Glomerular visceral epithelial cell (primary cell): ENCODE results near the gene PLSCR3.
A peak's percentile ranks its signal among the peaks of the same experiment; 100 is the strongest.

ENCODE experiments used
- DNase-seq: peaks from one replicate; pipeline ENCODE4 v3.0.0-alpha.2; 2016; ENCODE audit errors: extremely low spot score

The PLSCR3 gene

DNA sequence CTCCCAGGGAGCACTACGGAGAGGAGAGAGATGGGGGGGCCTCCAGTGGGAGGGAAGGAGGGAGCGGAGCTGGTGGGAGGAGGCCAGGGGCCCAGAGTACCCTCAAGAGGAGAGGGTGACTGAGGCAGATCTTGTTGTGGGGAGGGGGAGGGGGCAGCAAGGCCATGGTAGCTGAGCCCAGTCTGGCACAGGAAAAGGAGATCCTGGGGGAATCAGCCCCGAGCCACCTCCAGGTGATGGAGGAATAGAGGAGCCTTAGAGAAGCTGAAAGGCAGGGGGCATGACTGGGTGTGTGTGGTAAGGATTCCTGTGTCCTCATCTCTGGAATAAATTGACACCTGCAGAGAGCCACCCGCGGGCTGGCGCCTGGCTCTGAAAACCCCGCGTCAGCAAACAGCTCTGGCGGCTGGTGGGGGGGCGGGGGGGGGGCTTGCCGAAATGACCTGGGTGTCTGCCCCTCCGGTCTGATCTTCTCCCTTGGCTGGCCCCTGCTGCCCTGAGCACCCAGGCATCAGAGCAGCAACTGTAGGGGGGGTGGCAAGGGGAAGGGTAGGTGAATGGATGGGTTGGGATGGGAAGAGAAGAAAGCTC is 12.0 kb upstream of the PLSCR3 start:
- DNase-seq: no peak

- DNase-seq: no peak
Observed at GRCh38 chr17:7405350-7406234, 11.3 kb upstream of the PLSCR3 start.

DNA sequence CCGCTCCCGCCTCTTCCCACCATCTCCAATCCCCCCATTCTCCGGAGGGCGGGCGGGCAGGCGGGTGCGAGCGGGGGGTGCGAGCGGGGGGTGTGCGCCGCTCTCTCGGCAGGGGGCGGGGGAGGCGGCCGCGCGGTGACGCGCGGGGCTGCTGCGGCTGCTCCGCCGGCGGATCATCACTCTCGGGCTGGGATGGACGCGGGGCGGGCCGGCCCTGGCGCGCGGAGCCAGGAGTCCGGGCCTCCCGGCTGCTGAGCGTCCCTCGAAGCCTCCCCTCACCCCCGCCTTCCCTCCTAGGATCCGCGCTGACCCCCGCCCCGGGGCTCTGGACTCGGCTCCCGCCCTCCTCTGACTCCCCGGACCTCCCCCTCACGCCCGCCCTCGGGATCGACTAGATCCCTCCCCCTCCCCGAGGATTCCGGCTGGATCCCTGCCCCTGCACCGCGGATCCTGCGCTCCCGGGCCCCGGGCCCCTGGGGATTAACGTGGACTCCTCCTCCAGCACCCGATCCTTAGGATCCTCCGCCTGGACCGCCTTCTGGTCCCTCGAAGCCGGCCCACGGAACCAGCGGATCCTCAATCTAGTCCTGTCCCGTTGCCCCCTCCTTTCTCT is 10.5 kb upstream of the PLSCR3 start:
- no peak for DNase-seq

DNA sequence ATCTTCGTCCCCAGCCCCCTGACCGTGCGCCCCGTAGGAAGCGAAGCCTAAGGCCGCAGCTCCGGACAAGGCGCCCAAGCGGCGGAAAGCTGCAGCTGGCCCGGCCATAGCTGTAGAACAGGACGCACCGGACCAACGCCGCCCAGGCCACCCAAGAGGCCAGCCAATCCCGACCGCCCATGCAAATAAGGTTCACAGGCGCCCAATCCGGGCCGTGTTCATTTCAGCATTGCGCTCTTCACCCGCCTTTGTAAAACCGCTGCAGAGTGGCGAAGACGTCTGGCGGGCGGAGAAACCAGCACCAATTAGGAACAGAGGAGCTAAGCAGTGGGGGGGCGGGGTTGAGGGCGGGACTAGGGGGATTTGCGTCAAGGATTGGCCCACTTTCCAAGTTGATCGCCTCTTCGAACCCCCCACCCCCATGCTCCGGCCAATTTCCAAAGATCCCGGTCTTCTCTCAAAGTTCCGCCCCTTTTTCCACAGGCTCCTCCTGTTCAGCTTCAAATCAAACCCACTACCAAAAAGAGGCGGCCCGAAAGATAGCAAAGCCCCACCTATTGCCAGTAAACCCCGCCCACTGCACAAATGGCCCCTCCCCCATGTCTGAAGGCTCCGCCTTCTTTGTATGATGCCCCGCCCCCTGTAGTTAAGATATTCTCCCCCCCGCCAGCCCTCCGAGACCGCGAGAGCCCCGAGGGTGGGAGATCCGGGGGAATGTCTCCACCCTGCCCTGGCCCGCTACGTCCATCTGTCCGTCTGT is 9.8 kb upstream of the PLSCR3 start, which contains the start of gene TMEM256:
Gene TMEM256 (minus strand): TSS at position 121 of the 760 bp plus-strand sequence. CDS start 13 bp downstream, at position 108.
- DNase-seq: peak; percentile 100

DNA sequence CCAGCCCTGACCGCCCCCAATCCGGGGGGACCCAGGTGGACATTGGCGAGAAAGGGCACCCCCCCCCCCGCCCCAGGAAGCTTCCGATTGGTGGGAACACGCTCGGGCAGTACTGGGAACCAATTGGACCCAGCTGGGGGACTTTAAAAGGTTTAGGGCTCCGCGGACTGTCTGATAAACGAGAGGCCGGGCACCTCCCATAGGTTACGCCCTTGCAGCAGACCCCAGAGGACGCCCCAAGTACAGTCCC is 9.3 kb upstream of the PLSCR3 start:
- DNase-seq: peak; percentile 77

DNA sequence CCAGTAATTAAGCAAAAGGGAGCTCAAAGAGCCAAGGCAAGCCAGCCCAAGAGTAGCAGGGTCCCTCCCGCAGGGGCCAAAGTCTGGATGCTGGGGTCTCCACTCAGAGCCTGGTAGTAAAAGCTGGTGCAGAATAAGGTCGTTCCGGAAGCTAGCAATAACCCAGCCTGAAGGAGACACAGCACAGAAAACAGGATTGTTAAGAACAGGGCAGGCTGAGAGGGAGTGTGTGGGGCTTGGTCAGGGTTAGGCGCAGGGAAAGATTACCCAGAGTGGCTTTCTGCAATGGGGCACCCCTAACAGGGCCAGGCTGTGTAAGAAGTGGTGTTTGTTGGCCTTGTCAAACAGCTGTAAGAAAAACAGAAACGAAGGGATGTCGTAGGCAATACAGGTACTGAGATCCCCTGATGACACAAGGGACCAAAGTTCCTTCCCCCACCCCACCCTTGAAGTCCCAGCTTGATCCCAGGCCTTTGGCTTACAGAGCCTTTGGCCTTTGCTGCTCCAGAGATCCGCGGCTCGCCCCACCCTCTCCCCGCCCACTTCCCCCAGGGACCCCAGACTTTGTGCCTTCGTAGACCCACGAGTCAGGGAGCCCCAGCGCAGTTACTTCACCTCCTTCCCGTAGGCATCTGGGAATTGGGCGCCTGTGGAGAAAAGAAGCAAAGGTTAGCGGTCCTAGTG is 8.9 kb upstream of the PLSCR3 start:
- no peak for DNase-seq

DNA sequence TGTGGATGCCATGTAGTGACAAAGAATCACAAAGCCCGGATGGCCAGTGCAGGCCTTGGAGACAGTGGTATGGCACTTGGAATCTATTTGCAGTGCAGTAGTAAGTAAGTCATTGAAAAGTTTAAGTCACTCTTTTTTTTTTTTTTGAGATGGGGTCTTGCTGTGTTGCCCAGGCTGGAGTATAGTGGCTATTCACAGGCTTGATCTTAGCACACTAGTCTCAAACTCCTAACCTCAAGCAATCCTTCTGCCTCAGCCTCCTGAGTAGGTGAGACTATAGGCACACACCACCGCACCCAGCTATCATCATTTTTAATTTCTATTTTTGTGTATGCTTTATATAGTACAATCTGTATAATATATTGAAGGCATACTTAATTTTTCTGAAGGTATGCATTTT is 4.3 kb upstream of the PLSCR3 start:
- DNase-seq: no peak

- no peak for DNase-seq
Observed at GRCh38 chr17:7396147-7396546, 1.8 kb upstream of the PLSCR3 start.

DNA sequence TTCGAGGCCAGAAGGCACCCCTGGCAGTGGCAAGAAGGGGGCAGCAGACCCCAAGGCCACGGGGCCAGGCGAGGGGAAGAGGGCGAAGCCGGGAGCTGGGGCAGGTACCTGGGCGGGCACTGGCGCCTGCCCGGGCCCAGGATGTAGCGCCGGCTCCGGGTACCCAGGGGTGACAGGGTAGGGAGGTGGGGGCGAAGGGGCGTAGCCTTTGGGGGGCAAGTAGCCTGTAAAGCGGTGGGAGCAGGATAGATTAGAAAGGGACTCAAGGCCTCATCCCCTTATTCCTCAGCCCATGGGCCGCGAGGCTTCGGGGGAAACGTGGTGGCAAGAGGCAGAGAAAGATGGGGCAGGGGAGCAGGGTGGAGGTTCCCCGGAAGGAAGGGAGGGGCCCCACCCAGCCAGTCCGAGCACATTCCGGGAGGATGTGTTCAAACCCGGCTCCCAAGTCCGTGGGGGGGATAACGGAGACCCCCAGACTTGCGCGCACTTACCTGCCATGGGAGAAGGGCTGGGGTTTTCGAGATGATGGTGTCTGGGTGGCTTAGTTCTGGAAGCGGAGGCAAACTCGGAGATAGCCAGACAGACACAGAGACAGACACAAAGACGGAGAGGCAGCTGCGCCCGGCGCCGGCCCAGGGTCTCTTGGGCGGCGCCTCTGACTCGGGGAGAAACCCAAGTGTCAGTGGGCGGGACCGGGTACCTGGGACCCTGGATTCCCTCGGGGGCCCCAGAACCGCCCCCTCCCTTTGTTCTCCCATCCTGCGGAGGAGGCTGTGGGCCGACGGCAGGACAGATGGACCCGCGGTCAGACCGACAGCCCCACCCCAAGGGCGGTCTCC is 493 bp downstream of the PLSCR3 start:
- peak; percentile 53 for DNase-seq

- no peak for DNase-seq
Observed at GRCh38 chr17:7392696-7393612, 1.4 kb downstream of the PLSCR3 start.

DNA sequence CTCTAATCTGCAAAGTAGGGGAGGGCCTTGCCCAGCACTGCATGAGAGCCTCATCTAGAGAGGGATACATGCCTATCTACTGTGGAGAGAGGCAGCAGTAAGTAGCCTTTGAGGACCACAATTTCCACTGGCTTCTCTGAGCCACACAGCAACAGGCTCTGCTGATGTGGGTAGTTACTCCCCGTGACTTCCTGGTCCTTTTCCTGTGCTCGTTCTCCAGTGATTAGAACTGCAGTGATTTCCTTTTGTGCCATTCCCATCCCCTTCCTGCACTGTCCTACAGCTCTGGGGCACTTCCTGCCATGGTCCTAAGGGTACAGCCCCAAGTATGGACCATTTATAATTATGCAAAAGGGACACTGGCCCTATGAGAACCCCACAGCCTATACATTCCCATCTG is 3.0 kb downstream of the PLSCR3 start:
- no peak for DNase-seq

DNA sequence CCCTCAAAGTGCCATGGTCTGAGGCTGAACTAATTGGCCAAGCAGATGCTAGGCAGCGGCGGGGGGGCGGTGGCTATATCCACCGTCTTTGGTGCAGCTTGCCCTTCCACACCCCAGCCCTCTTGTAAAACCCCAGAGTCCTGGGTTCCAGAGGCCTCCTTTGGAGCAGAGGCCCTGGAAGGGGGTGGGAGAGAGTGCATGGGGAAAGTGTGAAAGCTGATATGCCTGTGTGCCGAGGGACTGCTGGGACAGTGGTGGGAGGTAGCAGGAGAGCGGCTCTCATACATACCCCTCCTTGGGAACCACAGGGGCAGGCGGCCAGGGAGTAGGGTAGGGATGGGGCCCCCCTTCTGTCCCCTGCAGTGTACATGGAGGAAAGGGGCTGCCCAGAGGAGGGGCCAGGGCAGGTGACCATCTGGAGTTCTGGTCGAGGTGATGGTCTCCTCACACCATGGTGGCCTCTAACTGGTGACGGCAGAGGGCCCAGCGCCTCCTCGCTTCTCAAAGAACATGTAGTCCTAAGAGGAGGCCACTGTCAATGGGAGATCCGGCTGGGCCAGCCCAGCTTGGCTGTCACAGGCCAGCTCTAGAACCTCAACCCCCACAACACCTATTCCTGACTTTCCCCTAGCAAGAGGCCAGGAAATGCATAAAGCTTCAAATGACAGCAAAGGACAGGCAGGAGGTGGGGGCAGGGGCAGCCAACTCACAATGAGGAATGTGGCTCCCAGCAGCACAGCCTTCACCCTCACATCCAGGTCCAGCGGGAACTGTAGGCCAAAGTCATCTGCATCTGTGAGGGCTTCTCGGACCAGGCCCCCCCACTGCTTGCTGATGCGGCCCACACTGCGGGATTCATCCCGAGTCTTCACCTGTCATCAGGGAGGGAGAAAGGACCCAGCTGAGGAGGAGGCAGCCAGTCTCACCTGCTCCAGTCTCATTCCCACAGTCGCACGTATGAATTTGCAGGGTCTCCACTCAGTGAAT is 4.1 kb downstream of the PLSCR3 start:
- DNase-seq: no peak

DNA sequence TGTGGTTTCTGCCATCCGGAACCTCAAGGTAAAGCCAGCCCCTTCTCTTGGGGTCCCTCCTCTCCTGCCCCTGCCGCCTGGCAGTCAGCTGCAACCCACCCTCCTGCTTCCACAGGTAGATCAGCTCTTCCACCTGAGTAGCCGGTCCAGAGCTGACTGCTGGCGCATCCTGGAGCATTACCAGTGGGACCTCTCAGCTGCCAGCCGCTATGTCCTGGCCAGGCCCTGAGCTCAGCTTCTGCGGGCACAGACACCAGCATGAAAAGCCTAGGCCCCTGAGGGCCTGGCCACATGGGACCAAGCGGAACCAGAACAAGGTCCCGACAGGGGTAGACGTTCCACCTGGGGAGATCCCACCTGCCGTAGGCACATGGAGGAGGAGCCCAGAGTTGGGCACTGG is 5.5 kb downstream of the PLSCR3 start:
- DNase-seq: no peak

DNA sequence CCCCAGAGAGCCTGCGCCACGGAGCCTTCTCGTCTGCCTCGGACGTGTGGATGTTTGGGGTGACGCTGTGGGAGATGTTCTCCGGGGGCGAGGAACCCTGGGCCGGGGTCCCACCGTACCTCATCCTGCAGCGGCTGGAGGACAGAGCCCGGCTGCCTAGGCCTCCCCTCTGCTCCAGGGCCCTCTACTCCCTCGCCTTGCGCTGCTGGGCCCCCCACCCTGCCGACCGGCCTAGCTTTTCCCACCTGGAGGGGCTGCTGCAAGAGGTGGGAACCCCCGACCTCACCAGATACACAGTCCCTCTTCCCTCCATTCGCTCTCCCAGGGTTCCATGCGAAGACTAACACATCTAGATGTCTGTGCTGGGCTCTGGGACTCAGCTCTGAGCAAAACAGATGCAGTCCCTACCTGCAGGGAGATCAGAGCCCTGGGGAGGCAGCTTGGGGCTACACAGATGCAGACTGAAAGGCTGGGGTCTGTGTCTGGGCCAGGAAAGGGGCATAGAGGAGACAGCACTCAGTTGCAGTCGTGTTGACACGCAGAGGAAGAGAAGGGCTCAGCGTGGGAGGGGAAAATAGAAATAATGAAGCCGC is 9.7 kb downstream of the PLSCR3 start:
- no peak for DNase-seq

DNA sequence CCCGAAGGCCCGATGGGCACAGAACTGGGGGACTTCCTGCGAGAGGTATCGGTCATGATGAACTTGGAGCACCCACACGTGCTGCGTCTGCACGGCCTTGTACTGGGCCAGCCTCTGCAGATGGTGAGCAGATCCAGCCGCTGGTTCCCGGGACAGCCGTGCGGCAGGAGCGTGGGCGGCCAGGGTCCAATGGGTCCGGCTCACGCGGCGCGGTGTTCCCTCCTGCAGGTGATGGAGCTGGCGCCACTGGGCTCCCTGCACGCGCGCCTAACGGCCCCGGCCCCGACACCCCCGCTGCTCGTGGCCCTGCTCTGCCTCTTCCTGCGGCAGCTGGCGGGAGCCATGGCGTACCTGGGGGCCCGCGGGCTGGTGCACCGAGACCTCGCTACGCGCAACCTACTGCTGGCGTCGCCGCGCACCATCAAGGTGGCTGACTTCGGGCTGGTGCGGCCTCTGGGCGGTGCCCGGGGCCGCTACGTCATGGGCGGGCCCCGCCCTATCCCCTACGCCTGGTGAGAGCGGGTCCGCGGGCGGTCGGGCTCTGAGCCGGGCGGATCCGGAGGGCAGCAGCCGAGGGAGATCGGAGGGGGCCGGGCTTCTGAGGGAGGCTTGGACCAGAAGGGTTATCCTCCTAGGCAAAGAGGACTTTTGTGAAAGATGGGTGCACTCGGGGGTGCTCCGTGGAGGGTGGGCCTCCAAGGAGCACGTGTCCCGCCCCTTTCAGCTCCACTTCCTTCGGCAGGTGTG is 10.4 kb downstream of the PLSCR3 start:
- no peak for DNase-seq

DNA sequence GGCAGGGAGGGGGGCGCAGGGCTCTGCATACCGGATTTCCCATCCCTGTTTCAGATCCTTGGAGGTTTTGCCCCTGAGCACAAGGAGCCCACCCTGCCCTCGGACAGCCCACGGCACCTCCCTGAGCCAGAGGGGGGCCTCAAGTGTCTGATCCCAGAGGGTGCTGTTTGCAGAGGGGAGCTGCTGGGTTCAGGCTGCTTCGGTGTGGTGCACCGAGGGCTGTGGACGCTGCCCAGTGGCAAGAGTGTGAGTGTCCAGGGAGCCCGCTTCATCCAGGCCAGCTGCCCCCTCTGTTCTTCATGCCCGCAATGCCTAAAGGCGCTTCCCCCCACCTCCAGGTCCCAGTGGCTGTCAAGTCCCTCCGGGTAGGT is 11.0 kb downstream of the PLSCR3 start:
- no peak for DNase-seq

DNA sequence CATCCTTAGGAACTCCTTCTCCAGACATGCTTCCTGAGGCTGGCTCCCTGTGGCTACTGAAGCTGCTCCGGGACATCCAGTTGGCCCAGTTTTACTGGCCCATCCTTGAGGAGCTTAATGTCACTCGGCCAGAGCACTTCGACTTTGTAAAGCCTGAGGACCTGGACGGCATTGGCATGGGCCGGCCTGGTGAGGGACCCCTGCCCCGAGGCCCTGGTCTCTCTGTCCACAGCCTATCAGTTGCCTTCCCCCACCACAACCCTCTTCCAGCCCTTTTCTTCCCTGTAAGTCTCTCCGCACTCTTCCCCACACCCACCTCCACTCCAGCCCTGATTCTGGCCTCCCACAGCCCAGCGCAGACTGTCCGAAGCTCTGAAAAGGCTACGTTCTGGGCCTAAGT is 11.4 kb downstream of the PLSCR3 start:
- no peak for DNase-seq
